GM06990 (cell line): ENCODE results near the gene CNGB1.
"Not testable (repeated sequence)": the region's sequence is repeated elsewhere in the genome, so short reads cannot be mapped to it uniquely, and the experiment has no call there.

ENCODE experiments used
- DNase-seq: peaks from one replicate; pipeline ENCODE4 v3.0.0-alpha.2; 2011; ENCODE audit not compliant: insufficient read length; ENCODE audit errors: extremely low read depth
- H3K27me3 ChIP-seq: replicated peaks from 2 replicates; pipeline ENCODE4 v1.6.0; 2011; ENCODE audit warnings: low read length; ENCODE audit not compliant: control insufficient read depth, insufficient read depth
- H3K36me3 ChIP-seq: 2 replicates; pipeline ENCODE4 v1.5.1; 2011; ENCODE audit warnings: low read length; ENCODE audit not compliant: control insufficient read depth, insufficient read depth
- H3K4me3 ChIP-seq: replicated peaks from 2 replicates; pipeline ENCODE4 v1.5.1; 2011; ENCODE audit warnings: low read depth, mild to moderate bottlenecking, control low read depth, low read length
- TF ChIP-seq, protein P1 (sequence below): IDR thresholded peaks from 2 replicates; pipeline ENCODE4 v1.5.1; 2011; ENCODE audit warnings: low read length, control low read depth, mild to moderate bottlenecking, inconsistent platforms; ENCODE audit not compliant: insufficient read depth, poor library complexity, severe bottlenecking

The CNGB1 gene

GRCh38 chr16:57947261-57947660 is 23.7 kb downstream of the CNGB1 start:
- DNase-seq, result no peak
- Histone ChIP-seq H3K4me3 (no peak overlapping the region), H3K27me3 (no peaks in the 10 kb centered on the region), H3K36me3 (no peaks in the 10 kb centered on the region)
- TF ChIP-seq, protein P1, sequence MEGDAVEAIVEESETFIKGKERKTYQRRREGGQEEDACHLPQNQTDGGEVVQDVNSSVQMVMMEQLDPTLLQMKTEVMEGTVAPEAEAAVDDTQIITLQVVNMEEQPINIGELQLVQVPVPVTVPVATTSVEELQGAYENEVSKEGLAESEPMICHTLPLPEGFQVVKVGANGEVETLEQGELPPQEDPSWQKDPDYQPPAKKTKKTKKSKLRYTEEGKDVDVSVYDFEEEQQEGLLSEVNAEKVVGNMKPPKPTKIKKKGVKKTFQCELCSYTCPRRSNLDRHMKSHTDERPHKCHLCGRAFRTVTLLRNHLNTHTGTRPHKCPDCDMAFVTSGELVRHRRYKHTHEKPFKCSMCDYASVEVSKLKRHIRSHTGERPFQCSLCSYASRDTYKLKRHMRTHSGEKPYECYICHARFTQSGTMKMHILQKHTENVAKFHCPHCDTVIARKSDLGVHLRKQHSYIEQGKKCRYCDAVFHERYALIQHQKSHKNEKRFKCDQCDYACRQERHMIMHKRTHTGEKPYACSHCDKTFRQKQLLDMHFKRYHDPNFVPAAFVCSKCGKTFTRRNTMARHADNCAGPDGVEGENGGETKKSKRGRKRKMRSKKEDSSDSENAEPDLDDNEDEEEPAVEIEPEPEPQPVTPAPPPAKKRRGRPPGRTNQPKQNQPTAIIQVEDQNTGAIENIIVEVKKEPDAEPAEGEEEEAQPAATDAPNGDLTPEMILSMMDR, result no peak

DNA sequence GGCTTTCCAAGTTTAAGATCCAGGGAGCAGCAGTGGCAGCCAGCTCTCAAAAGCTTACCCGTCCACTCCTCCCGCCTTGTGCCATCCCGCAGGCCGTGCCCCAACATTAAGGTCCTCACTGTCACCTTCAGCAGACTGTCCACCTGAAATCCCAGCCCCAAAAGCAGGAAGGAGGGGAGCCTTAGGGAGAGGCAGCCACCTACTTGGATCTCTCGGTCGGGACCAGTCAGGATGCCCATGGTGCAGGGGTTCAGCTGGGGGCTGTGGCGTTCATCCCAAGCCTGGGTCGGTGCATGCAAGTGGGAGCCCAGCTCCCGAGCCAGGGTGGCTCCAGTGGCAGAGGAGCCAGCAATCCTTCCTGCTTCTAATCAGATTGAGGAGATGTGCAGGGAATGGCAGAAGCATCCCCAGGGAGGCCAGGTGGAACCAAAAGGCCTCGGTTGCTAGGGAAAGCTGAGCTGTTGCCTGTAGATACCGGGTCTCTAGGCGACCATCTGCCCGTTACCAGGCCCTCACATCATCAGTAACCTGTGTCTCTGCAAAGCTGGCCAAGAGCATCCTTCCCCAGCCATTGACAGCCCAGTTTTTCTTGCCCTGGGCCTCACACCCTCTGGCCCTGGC is 24.6 kb downstream of the CNGB1 start:
- Histone ChIP-seq H3K4me3 (no peak overlapping the region), H3K27me3 (no peaks in the 10 kb centered on the region), H3K36me3 (no peaks in the 10 kb centered on the region)
- TF ChIP-seq, protein P1, result no peak
- DNase-seq, result no peak

DNA sequence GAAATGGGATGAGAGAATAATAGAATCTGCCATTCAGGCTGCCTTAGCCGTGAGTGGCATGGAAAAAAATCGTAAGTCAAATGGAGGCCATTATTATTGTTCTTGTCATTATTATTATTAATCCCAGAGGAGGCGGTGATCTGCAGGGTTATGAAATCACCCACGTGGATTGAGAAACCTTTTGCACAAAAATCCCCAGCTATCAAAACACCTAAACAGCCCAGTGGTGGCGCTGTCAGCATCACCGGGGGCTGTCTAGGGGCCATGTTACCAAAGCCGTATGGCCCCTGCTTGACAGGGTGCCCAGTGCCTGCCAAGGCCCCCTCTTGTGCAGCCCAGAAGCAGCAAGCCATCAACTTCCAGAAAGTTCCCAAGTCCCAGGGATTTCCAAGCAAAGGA is 25.2 kb downstream of the CNGB1 start:
- no peak for DNase-seq
- H3K4me3 ChIP-seq, result no peak overlapping the region
- no peaks in the 10 kb centered on the region for H3K27me3 ChIP-seq
- no peaks in the 10 kb centered on the region for H3K36me3 ChIP-seq
- TF ChIP-seq, protein P1, result peak; percentile 27

GRCh38 chr16:57944970-57945739 is 25.8 kb downstream of the CNGB1 start:
- DNase-seq, result no peak
- TF ChIP-seq, protein P1, result no peak
- Histone ChIP-seq H3K36me3 (no peaks in the 10 kb centered on the region), H3K4me3 (no peak overlapping the region), H3K27me3 (no peaks in the 10 kb centered on the region)

DNA sequence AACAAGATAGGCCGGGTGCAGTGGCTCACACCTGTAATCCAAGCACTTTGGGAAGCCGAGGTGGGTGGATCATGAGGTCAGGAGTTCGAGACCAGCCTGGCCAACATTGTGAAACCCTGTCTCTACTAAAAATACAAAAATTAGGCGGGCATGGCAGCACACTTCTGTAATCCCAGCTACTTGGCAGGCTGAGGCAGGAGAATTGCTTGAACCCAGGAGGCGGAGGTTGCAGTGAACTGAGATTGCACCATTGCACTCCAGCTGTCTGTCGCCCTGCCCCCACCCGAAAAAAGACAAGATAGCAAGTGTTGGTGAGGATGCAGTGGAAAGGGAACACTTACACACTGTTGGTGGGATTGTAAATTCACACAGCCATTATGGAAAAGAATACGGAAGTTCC is 27.5 kb downstream of the CNGB1 start:
- not testable (repeated sequence) for H3K27me3 ChIP-seq, H3K4me3 ChIP-seq, DNase-seq, H3K36me3 ChIP-seq

- H3K4me3 ChIP-seq, H3K27me3 ChIP-seq, H3K36me3 ChIP-seq, DNase-seq: not testable (repeated sequence)
These were observed 29.0 kb downstream of the CNGB1 start for GRCh38 chr16:57941901-57942300.
